ENCODE data around the gene CELF1. TPM values are rescaled to one million over a fixed set of nuclear protein-coding genes. Genes with fewer than 3 reads are reported as not detected.
"Not testable (repeated sequence)": the region's sequence is repeated elsewhere in the genome, so short reads cannot be mapped to it uniquely, and the experiment has no call there.

The CELF1 gene
- total RNA-seq, 4 donors from 2014 or later = 90.3 to 210 (median 101) TPM

DNA sequence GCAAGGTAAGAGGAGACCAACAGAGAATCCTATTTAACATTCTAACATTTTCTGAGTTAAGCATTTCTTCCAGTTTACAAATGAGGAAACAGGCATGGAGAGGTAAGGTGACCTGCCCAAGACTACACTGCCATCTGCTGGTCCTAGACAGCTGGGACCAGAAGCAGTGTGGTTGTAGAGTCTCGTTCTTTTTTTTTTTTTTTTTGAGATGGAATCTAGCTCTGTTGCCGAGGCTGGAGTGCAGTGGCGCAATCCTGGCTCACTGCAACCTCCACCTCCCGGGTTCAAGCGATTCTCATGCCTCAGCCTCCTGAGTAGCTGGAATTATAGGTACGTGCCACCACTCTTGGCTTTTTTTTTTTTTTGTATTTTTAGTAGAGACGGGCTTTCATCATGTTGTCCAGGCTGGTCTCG, 98.7 kb downstream of the CELF1 start:
- whole genome bisulfite sequencing = 14% methylated on average over 8 of the region's 8 CpGs
- H3K4me1 ChIP-seq; H3K36me3 ChIP-seq; H3K27me3 ChIP-seq; H3K4me3 ChIP-seq; H3K27ac ChIP-seq; H3K9me3 ChIP-seq; DNase-seq (ENCODE audit: low spot score in 2 of 2): not testable (repeated sequence)
- TF ChIP-seq, protein P1, sequence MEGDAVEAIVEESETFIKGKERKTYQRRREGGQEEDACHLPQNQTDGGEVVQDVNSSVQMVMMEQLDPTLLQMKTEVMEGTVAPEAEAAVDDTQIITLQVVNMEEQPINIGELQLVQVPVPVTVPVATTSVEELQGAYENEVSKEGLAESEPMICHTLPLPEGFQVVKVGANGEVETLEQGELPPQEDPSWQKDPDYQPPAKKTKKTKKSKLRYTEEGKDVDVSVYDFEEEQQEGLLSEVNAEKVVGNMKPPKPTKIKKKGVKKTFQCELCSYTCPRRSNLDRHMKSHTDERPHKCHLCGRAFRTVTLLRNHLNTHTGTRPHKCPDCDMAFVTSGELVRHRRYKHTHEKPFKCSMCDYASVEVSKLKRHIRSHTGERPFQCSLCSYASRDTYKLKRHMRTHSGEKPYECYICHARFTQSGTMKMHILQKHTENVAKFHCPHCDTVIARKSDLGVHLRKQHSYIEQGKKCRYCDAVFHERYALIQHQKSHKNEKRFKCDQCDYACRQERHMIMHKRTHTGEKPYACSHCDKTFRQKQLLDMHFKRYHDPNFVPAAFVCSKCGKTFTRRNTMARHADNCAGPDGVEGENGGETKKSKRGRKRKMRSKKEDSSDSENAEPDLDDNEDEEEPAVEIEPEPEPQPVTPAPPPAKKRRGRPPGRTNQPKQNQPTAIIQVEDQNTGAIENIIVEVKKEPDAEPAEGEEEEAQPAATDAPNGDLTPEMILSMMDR (IDR thresholded peaks at IDR 0.05) = peak; percentile 36 to 60

- H3K36me3 ChIP-seq = no peaks in the 10 kb centered on the region
- WGBS = 93% methylated on average over 8 of the region's 8 CpGs
- no peaks in the 10 kb centered on the region for H3K4me1 ChIP-seq
- H3K27me3 ChIP-seq = no peaks in the 10 kb centered on the region
- TF ChIP-seq, protein P1 (IDR thresholded peaks at IDR 0.05) = no peak
- TF ChIP-seq EP300 (IDR thresholded peaks at IDR 0.05) = no peak
- TF ChIP-seq POLR2AphosphoS5 (IDR thresholded peaks at IDR 0.05) = no peak
- TF ChIP-seq POLR2A (IDR thresholded peaks at IDR 0.05) = no peak
- no peak for DNase-seq (ENCODE audit: low spot score in 2 of 2)
- no peak overlapping the region for H3K4me3 ChIP-seq
- H3K27ac ChIP-seq = no peak overlapping the region
- H3K9me3 ChIP-seq = no peaks in the 10 kb centered on the region
These were observed 99.6 kb downstream of the CELF1 start for GRCh38 chr11:47453365-47453764.

DNA sequence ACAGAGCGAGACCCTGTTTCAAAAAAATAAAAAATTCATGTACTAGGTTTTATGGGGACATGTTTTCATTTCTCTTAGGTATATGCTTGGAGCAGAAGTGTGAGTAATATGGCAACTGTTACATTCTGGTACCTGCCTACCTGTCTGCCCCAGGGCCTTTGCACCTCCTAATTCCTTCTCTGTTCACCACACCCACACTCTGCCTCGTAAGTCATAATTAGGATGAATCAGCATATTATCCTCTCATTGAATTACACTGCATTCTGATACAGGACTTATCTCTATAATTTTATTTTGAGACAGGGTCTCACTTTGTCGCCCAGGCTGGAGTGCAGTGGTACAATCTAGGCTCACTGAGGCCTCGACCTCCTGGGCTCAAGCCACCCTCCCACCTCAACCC, 100.9 kb downstream of the CELF1 start:
- WGBS = 84% methylated on average over 4 of the region's 4 CpGs
- Histone ChIP-seq H3K9me3 (no peaks in the 10 kb centered on the region), H3K27ac (no peak overlapping the region), H3K4me3 (no peak overlapping the region), H3K4me1 (no peaks in the 10 kb centered on the region), H3K27me3 (no peaks in the 10 kb centered on the region), H3K36me3 (no peaks in the 10 kb centered on the region)
- TF ChIP-seq POLR2A (IDR thresholded peaks at IDR 0.05) = no peak
- TF ChIP-seq EP300 (IDR thresholded peaks at IDR 0.05) = no peak
- DNase-seq (ENCODE audit: low spot score in 2 of 2) = no peak

DNA sequence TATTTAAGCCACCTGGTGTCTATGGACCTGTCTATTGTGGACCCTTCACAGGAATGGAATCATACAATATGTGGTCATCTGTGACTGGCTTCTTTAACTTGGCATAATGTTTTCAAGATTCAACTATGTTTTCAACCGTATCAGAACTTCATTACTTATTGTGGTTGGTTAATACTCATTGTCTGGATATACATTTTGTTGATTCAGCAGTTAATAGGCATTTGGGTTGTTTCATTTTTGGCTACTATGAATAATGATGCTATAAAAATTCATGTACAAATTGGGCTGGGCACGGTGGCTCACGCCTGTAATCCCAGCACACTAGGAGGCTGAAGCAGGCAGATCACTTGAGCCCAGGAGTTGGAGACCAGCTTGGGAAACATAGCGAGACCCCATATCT, 101.5 kb downstream of the CELF1 start:
- Histone ChIP-seq H3K4me3 (no peak overlapping the region), H3K27ac (no peak overlapping the region), H3K9me3 (no peaks in the 10 kb centered on the region), H3K36me3 (no peaks in the 10 kb centered on the region), H3K27me3 (no peaks in the 10 kb centered on the region), H3K4me1 (no peaks in the 10 kb centered on the region)
- TF ChIP-seq POLR2A (IDR thresholded peaks at IDR 0.05) = no peak
- TF ChIP-seq, protein P1 (IDR thresholded peaks at IDR 0.05) = no peak
- TF ChIP-seq EP300 (IDR thresholded peaks at IDR 0.05) = no peak
- TF ChIP-seq POLR2AphosphoS5 (IDR thresholded peaks at IDR 0.05) = no peak
- no peak for DNase-seq (ENCODE audit: low spot score in 2 of 2)
- 65% methylated on average over 4 of the region's 4 CpGs for WGBS

GRCh38 chr11:47449541-47449940, 103.4 kb downstream of the CELF1 start:
- H3K27me3 ChIP-seq = no peaks in the 10 kb centered on the region
- 64% methylated on average over 6 of the region's 8 CpGs for WGBS
- H3K36me3 ChIP-seq = no peaks in the 10 kb centered on the region
- H3K9me3 ChIP-seq = no peaks in the 10 kb centered on the region
- no peak for DNase-seq (ENCODE audit: low spot score in 2 of 2)
- TF ChIP-seq POLR2A (IDR thresholded peaks at IDR 0.05) (no peak), EP300 (IDR thresholded peaks at IDR 0.05) (no peak), POLR2AphosphoS5 (IDR thresholded peaks at IDR 0.05) (no peak)
- TF ChIP-seq, protein P1 (IDR thresholded peaks at IDR 0.05) = no peak
- H3K4me1 ChIP-seq = no peaks in the 10 kb centered on the region
- H3K27ac ChIP-seq = no peak overlapping the region
- H3K4me3 ChIP-seq = no peak overlapping the region
